Brain microvascular endothelial cell (primary cell): ENCODE results near the gene FAM241B.
A peak's percentile ranks its signal among the peaks of the same experiment; 100 is the strongest.

ENCODE experiments used
- DNase-seq: peaks from one replicate; pipeline ENCODE4 v3.0.0-alpha.2; 2020
- H3K27ac ChIP-seq: fragments of 250-450 bp; sonication (Bioruptor Pico); 2 replicates; pipeline ENCODE4 v1.5.1; 2020; ENCODE audit warnings: mild to moderate bottlenecking, moderate library complexity
- H3K27me3 ChIP-seq: fragments of 250-450 bp; sonication (Bioruptor Pico); replicated peaks from 2 replicates; pipeline ENCODE4 v1.5.1; 2020; ENCODE audit warnings: mild to moderate bottlenecking
- H3K36me3 ChIP-seq: fragments of 250-450 bp; sonication (Bioruptor Pico); replicated peaks from 2 replicates; pipeline ENCODE4 v1.5.1; 2020; ENCODE audit warnings: mild to moderate bottlenecking
- H3K4me3 ChIP-seq: 2 replicates; pipeline ENCODE4 v1.5.1; 2011; ENCODE audit warnings: low read depth, mild to moderate bottlenecking, control low read depth, low read length, moderate library complexity
- in situ Hi-C: cut with HindIII; loops from 2 replicates; pipeline ENCODE4 v1.10.0; 2017; ENCODE audit warnings: low sequenced_read_pairs, low pct_ligation_motif_present
- TF ChIP-seq, protein P1 (sequence below): IDR thresholded peaks from 2 replicates; pipeline ENCODE4 v1.5.1; 2011; ENCODE audit warnings: low read depth, mild to moderate bottlenecking, moderate library complexity, low read length, control low read depth, inconsistent platforms; ENCODE audit errors: missing control alignments

Gene FAM241B

DNA sequence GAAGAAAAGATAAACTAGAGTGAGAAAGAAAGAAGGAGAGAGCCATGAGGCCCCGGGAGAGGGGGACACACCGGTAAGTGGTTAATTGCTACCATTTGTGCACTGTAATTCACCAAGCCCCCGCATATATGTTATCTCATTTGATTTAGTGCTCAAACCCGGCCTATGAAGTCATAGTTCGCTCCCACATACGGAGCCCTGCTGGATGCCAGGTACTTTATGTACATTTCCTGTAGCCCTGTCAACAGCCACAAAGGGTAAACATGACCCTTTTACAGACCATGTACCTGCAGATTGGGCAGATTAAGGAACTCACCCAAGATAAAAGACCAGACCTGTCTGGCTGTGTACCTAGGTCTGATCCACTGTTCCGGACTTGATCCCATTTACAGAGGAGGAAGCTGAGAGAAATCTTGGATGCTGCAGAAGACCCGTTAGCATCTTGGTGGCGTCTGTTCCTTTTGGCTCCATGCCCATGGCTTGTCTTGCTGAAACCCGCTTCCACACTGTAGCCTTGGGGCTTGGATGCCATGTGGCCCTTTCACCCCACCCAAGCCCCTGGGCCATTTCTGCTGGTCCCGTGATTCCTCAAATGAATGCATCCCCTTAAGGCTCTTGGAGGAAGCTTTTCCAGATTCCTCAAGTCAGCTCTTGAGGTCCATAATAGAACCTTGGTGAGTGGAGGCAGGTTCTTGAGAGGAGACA lies 32.3 kb downstream of the FAM241B start:
- TF ChIP-seq, protein P1, sequence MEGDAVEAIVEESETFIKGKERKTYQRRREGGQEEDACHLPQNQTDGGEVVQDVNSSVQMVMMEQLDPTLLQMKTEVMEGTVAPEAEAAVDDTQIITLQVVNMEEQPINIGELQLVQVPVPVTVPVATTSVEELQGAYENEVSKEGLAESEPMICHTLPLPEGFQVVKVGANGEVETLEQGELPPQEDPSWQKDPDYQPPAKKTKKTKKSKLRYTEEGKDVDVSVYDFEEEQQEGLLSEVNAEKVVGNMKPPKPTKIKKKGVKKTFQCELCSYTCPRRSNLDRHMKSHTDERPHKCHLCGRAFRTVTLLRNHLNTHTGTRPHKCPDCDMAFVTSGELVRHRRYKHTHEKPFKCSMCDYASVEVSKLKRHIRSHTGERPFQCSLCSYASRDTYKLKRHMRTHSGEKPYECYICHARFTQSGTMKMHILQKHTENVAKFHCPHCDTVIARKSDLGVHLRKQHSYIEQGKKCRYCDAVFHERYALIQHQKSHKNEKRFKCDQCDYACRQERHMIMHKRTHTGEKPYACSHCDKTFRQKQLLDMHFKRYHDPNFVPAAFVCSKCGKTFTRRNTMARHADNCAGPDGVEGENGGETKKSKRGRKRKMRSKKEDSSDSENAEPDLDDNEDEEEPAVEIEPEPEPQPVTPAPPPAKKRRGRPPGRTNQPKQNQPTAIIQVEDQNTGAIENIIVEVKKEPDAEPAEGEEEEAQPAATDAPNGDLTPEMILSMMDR: no peak
- Histone ChIP-seq H3K27me3 (no peaks in the 10 kb centered on the region), H3K4me3 (no peak overlapping the region), H3K27ac (no peak overlapping the region), H3K36me3 (no peaks in the 10 kb centered on the region)
- no peak for DNase-seq
- in situ Hi-C loops: loop anchor here (25.0 kb wide), 1 partner anchor 250 kb away; no protein-coding TSS in a partner anchor

DNA sequence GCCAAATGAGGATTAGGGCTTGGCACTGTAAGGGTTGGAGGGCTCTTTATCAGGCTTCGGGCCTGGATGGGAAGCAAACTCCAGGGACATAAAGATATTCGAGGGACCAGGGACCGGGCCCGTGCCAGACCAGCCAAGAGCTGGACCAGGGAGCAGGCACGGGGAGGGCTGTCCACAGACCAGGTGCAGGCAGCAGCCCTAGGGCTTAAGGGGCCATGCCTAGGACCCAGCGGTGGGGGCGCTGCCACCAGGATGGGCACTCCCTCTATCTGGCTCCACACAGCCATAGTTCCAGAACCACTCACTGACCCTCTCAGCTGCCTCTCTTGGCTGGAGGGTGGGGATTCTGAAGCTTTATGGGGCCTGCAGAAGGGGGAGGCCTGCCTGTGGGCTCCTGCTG lies 32.9 kb downstream of the FAM241B start:
- Histone ChIP-seq H3K27me3 (no peaks in the 10 kb centered on the region), H3K36me3 (no peaks in the 10 kb centered on the region), H3K4me3 (no peak overlapping the region), H3K27ac (no peak overlapping the region)
- in situ Hi-C loops: loop anchor here (25.0 kb wide), 1 partner anchor 249 kb away; no protein-coding TSS in a partner anchor
- no peak for DNase-seq
- TF ChIP-seq, protein P1: no peak

DNA sequence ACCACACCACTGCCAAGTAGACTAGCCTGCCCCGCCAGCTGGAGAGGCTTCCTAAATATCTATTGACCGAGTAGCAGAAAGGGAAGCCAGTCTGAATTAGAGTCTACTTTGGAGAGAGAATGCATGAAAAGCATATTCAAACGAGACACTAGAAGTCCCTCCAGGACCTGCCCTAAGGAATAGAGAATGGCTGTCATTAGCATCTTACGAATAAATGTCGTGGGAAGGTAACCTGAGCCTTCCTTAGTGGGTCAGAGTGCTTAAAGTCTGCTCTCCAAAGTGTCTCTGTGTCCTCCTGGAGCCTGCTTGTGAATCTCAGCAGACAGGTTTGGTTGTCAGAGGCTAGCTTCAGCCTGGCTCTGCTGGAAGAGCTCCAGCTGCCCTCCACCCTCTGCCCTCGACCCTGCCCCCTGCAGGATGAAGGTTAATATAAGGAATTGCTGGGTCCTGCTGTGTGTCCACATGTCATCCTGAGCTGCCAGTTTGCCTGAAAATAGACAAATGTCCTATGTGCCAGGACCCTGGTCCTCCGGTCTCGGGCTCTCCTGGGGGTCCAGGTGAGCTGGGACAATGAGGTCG lies 33.4 kb downstream of the FAM241B start:
- DNase-seq: no peak
- in situ Hi-C loops: loop anchor here (25.0 kb wide), 1 partner anchor 249 kb away; no protein-coding TSS in a partner anchor
- TF ChIP-seq, protein P1: peak; percentile 4

DNA sequence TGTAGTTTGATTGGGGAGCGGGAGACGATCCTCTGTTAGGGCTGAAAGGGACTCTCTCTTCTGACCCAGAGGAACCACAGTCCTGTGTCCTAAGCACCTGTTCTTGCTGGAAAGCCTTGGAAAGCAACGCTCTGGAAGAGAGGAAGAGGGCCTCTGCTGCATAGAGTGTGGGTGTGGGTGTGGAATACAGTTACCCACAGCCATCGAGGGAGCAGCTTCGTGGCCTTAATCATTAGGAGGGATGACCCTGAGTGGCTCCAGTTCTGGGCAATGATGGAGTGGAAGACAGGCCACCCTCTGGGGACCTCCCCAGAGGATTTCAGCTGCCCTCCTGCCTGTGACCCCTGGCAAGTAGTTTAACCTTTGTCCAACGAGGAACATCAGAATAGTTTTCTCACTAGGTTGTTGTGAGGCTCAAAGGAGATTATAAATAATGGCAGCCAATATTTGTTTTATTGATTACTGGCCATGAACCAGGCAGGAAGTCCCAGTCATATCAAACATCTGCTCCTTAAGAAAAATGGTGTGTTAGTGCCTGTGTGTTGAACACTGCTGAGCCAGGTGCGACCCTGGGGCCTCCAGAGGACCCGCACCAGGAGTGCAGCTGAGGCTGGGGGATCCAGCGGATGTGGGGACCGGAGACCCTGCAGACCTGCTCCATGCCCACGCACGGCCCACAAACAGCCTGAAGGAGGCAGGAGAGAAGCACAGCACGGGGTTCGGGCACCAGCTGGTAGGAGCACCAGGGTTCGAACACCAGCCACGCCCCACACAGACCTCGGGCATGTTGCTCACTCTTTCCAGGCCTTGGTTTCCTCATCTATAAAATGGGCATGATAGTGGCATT lies 35.6 kb downstream of the FAM241B start:
- no peaks in the 10 kb centered on the region for H3K27me3 ChIP-seq
- in situ Hi-C loops: loop anchor here (25.0 kb wide), 1 partner anchor 247 kb away; no protein-coding TSS in a partner anchor
- H3K27ac ChIP-seq: no peak overlapping the region
- H3K4me3 ChIP-seq: no peak overlapping the region
- TF ChIP-seq, protein P1: no peak
- DNase-seq: no peak
- no peaks in the 10 kb centered on the region for H3K36me3 ChIP-seq

More for the DNA sequence above, 33.4 kb downstream of the FAM241B start:
- no peak overlapping the region for H3K27ac ChIP-seq
- H3K27me3 ChIP-seq: no peaks in the 10 kb centered on the region
- H3K4me3 ChIP-seq: no peak overlapping the region
- H3K36me3 ChIP-seq: no peaks in the 10 kb centered on the region

DNA sequence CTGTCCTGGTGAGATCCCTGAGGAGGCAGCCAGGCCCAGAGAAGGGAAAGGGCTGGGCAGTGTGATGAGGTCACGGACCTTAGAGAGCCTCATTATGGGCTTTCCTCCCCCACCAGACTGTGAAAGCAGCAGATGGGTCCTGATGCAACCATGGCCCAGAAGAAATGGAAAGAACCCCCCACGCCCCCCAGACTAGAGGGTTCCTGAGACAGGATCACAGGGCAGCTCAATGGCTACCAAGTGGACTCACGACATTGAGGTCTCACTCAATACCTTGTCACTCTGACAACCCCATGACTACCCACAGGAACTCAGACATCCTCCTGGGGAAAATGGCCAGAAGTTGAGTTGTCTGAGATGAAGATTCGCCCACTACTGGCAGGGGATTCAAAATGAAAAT lies 36.7 kb downstream of the FAM241B start:
- TF ChIP-seq, protein P1: no peak
- no peak overlapping the region for H3K27ac ChIP-seq
- in situ Hi-C loops: loop anchor here (25.0 kb wide), 1 partner anchor 246 kb away; no protein-coding TSS in a partner anchor
- H3K4me3 ChIP-seq: no peak overlapping the region
- H3K27me3 ChIP-seq: no peaks in the 10 kb centered on the region
- DNase-seq: no peak
- H3K36me3 ChIP-seq: no peaks in the 10 kb centered on the region
